HepG2 (cell line): ENCODE data around the gene PTPRN. TPM values are rescaled to one million over a fixed set of nuclear protein-coding genes. Genes with fewer than 3 reads are reported as not detected.
A peak's percentile ranks its signal among the peaks of the same experiment; 100 is the strongest.

Experiments
- ASH2L ChIP-seq: fragments of 300-600, 200-600 bp; sonication (generic); IDR thresholded peaks from 2 replicates; pipeline ENCODE4 v1.7.0; 2017; ENCODE audit warnings: low read depth, mild to moderate bottlenecking, moderate library complexity, mixed read lengths, low read length; ENCODE audit not compliant: insufficient read length
- CBX1 ChIP-seq: IDR thresholded peaks from one replicate; pipeline ENCODE4 v1.6.1; 2016; ENCODE audit warnings: antibody characterized with exemption, low read depth
- CEBPG ChIP-seq: IDR thresholded peaks from 2 replicates; pipeline ENCODE4 v1.6.1; 2016
- CHD2 ChIP-seq: IDR thresholded peaks from 2 replicates; pipeline ENCODE4 v1.6.1; 2011; ENCODE audit warnings: low read depth, low read length, improper control_type of control experiment
- GABPB1 ChIP-seq: IDR thresholded peaks from 2 replicates; pipeline ENCODE4 v1.6.1; 2016; ENCODE audit warnings: mild to moderate bottlenecking, missing genetic modification reagents, moderate library complexity, missing compliant biosample characterization
- HNRNPK ChIP-seq: fragments of 200-400 bp; formaldehyde crosslinking; IDR thresholded peaks from 2 replicates; pipeline ENCODE4 v1.6.1; 2018; ENCODE audit warnings: low read length, low read depth, moderate library complexity, mild to moderate bottlenecking; ENCODE audit not compliant: poor library complexity, severe bottlenecking
- HNRNPL ChIP-seq: fragments of 200-400 bp; formaldehyde crosslinking; IDR thresholded peaks from 2 replicates; pipeline ENCODE4 v1.6.1; 2017; ENCODE audit warnings: mild to moderate bottlenecking, low read depth, low read length
- IRX3 ChIP-seq: sonication (generic); formaldehyde crosslinking; IDR thresholded peaks from 2 replicates; pipeline ENCODE4 v1.8.1; 2023; ENCODE audit warnings: mild to moderate bottlenecking, low read depth, missing genetic modification reagents, borderline replicate concordance
- PHF8 ChIP-seq: sonication (generic); formaldehyde crosslinking; IDR thresholded peaks from 2 replicates; pipeline ENCODE4 v1.5.0; 2020; ENCODE audit warnings: missing genetic modification reagents
- PITX1 ChIP-seq: sonication (generic); formaldehyde crosslinking; IDR thresholded peaks from 2 replicates; pipeline ENCODE4 v1.5.1; 2020; ENCODE audit warnings: mild to moderate bottlenecking, missing genetic modification reagents
- RORA ChIP-seq: sonication (generic); formaldehyde crosslinking; IDR thresholded peaks from 2 replicates; pipeline ENCODE4 v1.5.0; 2020; ENCODE audit warnings: mild to moderate bottlenecking, missing genetic modification reagents, moderate library complexity
- RXRB ChIP-seq: IDR thresholded peaks from 2 replicates; pipeline ENCODE4 v1.6.1; 2016; ENCODE audit warnings: borderline replicate concordance, missing genetic modification reagents, missing compliant biosample characterization
- SKI ChIP-seq: fragments of 450-650 bp; IDR thresholded peaks from one replicate; pipeline ENCODE4 v1.6.1; 2018; ENCODE audit warnings: mild to moderate bottlenecking; ENCODE audit not compliant: partially characterized antibody
- STAG1 ChIP-seq: sonication (generic); formaldehyde crosslinking; IDR thresholded peaks from 2 replicates; pipeline ENCODE4 v1.4.0; 2020; ENCODE audit warnings: missing genetic modification reagents
- ZNF136 ChIP-seq: sonication (generic); formaldehyde crosslinking; IDR thresholded peaks from 2 replicates; pipeline ENCODE4 v1.8.1; 2022; ENCODE audit warnings: low read depth, mild to moderate bottlenecking, moderate library complexity, missing genetic modification reagents
- ZNF343 ChIP-seq: sonication (generic); formaldehyde crosslinking; IDR thresholded peaks from 2 replicates; pipeline ENCODE4 v1.4.0; 2020; ENCODE audit warnings: mild to moderate bottlenecking, missing genetic modification reagents
- ZNF570 ChIP-seq: sonication (generic); formaldehyde crosslinking; IDR thresholded peaks from 2 replicates; pipeline ENCODE4 v1.4.0; 2020; ENCODE audit warnings: mild to moderate bottlenecking, missing genetic modification reagents, borderline replicate concordance
- ZSCAN25 ChIP-seq: sonication (generic); formaldehyde crosslinking; IDR thresholded peaks from 2 replicates; pipeline ENCODE4 v1.8.0; 2022; ENCODE audit warnings: mild to moderate bottlenecking, missing genetic modification reagents
- polyA plus RNA-seq, 8 experiments: library from polyadenylated mRNA; depleted of rRNA in 3 of 8; stranded (reverse) in 7 of 8; unstranded in 1 of 8; fragments of >200 nt; fragmentation: Illumina TruSeq in 4 of 8; extraction: Trizol in 4 of 8; gene quantifications; 2 replicates each; pipeline versions ENCODE4 v1.2.1 to v1.2.3, GENCODE V29; 2011 to 2016; ENCODE audit warnings: low read depth in 4 of 8, missing spikeins in 1 of 8, mixed read lengths in 1 of 8; ENCODE audit not compliant: insufficient read depth in 1 of 8
- total RNA-seq, 5 experiments: library from RNA; depleted of rRNA; stranded (reverse); fragments of >200 nt; fragmentation: Illumina TruSeq; extraction: Trizol; gene quantifications; 2 replicates each; pipeline ENCODE4 v1.2.3, GENCODE V29; 2016; ENCODE audit warnings: low read depth in 1 of 5
- TF ChIP-seq, protein P1 (sequence below): sonication (generic); formaldehyde crosslinking; IDR thresholded peaks from 2 replicates; pipeline ENCODE4 v1.8.1; 2022; ENCODE audit warnings: low read depth, mild to moderate bottlenecking, missing genetic modification reagents
- TF ChIP-seq, protein P2 (sequence below): sonication (generic); formaldehyde crosslinking; IDR thresholded peaks from 2 replicates; pipeline ENCODE4 v1.4.0; 2020; ENCODE audit warnings: missing genetic modification reagents, borderline replicate concordance
- TF ChIP-seq, protein P3 (sequence below): sonication (generic); formaldehyde crosslinking; IDR thresholded peaks from 2 replicates; pipeline ENCODE4 v1.4.0; 2020; ENCODE audit warnings: missing genetic modification reagents, borderline replicate concordance
- TF ChIP-seq, protein P4 (sequence below): sonication (generic); formaldehyde crosslinking; IDR thresholded peaks from 2 replicates; pipeline ENCODE4 v1.4.0; 2020; ENCODE audit warnings: missing genetic modification reagents; ENCODE audit errors: not compliant biosample characterization

PTPRN gene
- total and polyA plus RNA-seq, 2 of the 13 experiments (the other 11 are each of a cell fraction or from before 2014, with no cell fraction given): 0.26 TPM; not detected in 1

DNA sequence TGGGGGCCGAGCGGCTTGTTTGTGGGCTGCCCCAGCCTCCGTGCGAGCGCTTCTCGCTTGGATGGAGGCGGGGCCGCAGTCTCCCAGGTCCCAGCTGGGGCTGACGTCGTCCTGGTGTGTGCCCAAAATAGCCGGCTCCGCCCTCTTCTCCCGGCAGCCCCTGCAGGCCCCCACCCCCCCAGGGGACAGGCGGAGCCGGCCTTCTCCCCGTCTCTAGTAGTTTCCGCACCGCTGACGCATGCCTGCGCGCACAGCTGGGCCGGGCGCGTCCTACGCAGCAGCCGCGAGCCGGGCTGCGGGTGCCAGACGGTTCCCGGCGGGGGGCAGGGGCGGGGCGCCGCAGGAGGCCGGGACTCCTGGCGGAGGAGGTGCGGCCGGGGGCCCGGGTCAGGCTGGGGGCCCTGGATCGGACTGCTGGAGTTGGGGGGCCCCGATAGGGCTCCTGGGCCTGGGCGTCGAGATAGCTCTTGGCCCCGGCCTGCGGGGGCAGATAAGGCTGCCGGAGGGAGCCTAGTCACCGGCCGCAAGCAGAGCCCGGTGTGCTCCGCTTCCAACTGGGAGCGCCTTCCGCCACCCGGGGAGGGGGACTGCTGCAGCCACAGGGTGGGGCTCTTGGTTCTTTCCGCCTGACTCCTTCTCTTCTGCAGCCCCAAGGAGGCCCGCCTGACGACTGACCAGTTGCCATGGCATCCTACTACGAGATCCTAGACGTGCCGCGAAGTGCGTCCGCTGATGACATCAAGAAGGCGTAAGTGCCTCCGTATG lies 29.9 kb downstream of the PTPRN start, which contains the start of gene DNAJB2 (continued):
- TF ChIP-seq IRX3 (CRISPR knock-in tag) (no peak), PITX1 (CRISPR knock-in tag) (peak; percentile 30; the same call in 1 of the 2 replicates), ZNF343 (CRISPR knock-in tag) (no peak), ZNF136 (0 out of 2 replicates have a peak, but pooled peaks have one; percentile 59), CEBPG (CRISPR knock-in tag) (no peak), CHD2 (no peak), STAG1 (0 out of 2 replicates have a peak, but pooled peaks have one; percentile 5), SKI (peak; percentile 54), ZSCAN25 (CRISPR knock-in tag) (no peak), HNRNPL (no peak), RORA (CRISPR knock-in tag) (no peak), CBX1 (peak; percentile 26), ZNF570 (CRISPR knock-in tag) (no peak), GABPB1 (CRISPR knock-in tag) (peak; percentile 85), HNRNPK (peak; percentile 98), PHF8 (CRISPR knock-in tag) (peak; percentile 81), ASH2L (peak; percentile 63), RXRB (peak; percentile 53; the same call in 1 of the 2 replicates)
- TF ChIP-seq, protein P1, sequence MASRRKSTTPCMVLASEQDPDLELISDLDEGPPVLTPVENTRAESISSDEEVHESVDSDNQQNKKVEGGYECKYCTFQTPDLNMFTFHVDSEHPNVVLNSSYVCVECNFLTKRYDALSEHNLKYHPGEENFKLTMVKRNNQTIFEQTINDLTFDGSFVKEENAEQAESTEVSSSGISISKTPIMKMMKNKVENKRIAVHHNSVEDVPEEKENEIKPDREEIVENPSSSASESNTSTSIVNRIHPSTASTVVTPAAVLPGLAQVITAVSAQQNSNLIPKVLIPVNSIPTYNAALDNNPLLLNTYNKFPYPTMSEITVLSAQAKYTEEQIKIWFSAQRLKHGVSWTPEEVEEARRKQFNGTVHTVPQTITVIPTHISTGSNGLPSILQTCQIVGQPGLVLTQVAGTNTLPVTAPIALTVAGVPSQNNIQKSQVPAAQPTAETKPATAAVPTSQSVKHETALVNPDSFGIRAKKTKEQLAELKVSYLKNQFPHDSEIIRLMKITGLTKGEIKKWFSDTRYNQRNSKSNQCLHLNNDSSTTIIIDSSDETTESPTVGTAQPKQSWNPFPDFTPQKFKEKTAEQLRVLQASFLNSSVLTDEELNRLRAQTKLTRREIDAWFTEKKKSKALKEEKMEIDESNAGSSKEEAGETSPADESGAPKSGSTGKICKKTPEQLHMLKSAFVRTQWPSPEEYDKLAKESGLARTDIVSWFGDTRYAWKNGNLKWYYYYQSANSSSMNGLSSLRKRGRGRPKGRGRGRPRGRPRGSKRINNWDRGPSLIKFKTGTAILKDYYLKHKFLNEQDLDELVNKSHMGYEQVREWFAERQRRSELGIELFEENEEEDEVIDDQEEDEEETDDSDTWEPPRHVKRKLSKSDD (CRISPR knock-in tag): peak; percentile 76
- TF ChIP-seq, protein P2, sequence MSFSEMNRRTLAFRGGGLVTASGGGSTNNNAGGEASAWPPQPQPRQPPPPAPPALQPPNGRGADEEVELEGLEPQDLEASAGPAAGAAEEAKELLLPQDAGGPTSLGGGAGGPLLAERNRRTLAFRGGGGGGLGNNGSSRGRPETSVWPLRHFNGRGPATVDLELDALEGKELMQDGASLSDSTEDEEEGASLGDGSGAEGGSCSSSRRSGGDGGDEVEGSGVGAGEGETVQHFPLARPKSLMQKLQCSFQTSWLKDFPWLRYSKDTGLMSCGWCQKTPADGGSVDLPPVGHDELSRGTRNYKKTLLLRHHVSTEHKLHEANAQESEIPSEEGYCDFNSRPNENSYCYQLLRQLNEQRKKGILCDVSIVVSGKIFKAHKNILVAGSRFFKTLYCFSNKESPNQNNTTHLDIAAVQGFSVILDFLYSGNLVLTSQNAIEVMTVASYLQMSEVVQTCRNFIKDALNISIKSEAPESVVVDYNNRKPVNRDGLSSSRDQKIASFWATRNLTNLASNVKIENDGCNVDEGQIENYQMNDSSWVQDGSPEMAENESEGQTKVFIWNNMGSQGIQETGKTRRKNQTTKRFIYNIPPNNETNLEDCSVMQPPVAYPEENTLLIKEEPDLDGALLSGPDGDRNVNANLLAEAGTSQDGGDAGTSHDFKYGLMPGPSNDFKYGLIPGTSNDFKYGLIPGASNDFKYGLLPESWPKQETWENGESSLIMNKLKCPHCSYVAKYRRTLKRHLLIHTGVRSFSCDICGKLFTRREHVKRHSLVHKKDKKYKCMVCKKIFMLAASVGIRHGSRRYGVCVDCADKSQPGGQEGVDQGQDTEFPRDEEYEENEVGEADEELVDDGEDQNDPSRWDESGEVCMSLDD (CRISPR knock-in tag): 0 out of 2 replicates have a peak, but pooled peaks have one; percentile 42
- TF ChIP-seq, protein P3, sequence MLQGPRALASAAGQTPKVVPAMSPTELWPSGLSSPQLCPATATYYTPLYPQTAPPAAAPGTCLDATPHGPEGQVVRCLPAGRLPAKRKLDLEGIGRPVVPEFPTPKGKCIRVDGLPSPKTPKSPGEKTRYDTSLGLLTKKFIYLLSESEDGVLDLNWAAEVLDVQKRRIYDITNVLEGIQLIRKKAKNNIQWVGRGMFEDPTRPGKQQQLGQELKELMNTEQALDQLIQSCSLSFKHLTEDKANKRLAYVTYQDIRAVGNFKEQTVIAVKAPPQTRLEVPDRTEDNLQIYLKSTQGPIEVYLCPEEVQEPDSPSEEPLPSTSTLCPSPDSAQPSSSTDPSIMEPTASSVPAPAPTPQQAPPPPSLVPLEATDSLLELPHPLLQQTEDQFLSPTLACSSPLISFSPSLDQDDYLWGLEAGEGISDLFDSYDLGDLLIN (CRISPR knock-in tag): no peak
- TF ChIP-seq, protein P4, sequence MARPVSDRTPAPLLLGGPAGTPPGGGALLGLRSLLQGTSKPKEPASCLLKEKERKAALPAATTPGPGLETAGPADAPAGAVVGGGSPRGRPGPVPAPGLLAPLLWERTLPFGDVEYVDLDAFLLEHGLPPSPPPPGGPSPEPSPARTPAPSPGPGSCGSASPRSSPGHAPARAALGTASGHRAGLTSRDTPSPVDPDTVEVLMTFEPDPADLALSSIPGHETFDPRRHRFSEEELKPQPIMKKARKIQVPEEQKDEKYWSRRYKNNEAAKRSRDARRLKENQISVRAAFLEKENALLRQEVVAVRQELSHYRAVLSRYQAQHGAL (CRISPR knock-in tag): no peak
